CD4-positive, alpha-beta T cell treated with Interleukin-6 for 4 hours (primary cell): Measurements from ENCODE around the gene C3orf33.
"Not testable (repeated sequence)": the region's sequence is repeated elsewhere in the genome, so short reads cannot be mapped to it uniquely, and the experiment has no call there.

Experiments
- DNase-seq: peaks from one replicate; pipeline ENCODE4 v3.0.0-alpha.2; 2020; ENCODE audit warnings: mixed read lengths

C3orf33 gene, protein sequence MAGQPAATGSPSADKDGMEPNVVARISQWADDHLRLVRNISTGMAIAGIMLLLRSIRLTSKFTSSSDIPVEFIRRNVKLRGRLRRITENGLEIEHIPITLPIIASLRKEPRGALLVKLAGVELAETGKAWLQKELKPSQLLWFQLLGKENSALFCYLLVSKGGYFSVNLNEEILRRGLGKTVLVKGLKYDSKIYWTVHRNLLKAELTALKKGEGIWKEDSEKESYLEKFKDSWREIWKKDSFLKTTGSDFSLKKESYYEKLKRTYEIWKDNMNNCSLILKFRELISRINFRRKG

DNA sequence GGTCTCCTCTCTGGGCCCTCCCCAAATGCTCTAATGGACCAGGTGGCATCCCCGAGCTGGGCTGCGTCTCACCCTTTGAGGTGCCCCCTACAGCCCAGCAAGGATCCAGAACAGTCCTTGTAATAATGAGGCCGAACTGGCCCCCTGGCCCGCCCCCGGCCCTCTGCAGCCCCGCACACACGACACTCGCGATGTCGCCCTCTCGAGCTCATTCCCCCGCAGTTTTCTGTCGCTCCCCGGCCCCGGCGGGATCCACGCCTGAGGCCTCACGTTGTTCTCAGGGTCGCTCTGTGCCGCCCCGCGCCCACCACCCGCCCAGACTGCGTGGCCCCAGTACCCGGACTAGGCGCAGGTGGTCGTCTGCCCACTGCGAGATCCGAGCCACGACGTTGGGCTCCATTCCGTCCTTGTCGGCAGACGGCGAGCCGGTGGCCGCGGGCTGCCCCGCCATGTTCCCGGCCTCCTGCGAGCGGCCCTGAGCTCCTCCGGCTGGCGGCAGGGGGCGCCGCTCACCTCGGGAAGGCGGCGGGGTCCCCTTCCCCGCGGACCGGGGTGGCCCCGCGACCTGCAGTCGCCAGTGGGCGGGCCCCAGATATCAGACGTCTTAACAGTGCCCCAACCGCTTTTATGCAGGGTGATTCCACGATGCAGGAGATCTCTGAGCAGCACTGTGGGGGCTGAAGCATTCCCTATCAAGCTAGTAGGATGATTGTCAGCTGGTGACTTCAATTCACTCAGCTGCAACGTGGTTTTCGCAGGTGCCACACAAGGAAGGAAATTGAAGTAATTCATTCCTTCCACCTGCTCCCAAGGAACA is at the start of gene C3orf33:
TSS of gene C3orf33 (minus strand) at position 477 of the 817 bp plus-strand sequence. CDS start at position 451, 26 bp downstream.
- DNase-seq = peak; percentile 84

DNA sequence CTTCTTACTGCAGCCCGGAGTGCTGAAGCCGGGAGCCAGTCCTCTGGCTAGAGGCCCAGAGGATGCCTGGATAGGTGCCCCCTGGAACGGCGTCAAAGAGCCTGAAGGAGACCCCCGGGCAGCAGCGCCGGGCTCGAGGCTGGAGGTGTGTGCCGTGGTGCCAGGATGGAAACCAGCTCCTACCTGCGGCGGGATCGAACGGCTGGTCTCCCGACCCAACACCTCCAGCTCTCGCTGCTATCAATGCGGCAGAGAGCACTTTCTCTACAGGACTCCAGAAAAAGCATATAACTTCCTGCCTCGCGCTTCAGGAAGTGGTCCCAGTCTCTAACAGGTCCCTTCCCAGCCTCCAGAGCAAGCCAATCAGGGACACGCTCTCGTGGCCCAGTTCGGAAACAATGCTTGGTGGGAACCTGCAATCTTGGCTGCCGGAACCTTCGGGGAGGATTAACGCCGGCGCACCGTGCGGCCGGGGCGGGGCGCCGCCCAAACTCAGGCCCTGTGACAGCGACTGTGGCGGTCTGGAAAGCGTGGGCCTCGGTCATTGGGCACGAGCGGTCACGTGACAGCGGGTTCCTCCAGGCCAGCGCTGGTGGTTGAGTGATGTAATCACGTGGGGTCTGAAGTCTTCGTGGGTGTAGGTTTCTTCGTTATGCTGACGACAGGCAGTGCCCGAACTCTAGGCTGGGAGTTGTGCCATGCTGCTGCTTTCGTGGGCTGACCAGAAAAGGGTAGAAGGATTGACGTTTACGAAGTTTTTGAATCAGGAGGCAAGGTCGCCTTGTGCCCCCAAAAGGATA is 48.3 kb upstream of the C3orf33 start, which contains the start of gene SLC33A1:
TSS of gene SLC33A1 (minus strand) at position 287 of the 800 bp plus-strand sequence. CDS start 430 bp downstream, outside the sequence.
- DNase-seq = peak; percentile 98

DNA sequence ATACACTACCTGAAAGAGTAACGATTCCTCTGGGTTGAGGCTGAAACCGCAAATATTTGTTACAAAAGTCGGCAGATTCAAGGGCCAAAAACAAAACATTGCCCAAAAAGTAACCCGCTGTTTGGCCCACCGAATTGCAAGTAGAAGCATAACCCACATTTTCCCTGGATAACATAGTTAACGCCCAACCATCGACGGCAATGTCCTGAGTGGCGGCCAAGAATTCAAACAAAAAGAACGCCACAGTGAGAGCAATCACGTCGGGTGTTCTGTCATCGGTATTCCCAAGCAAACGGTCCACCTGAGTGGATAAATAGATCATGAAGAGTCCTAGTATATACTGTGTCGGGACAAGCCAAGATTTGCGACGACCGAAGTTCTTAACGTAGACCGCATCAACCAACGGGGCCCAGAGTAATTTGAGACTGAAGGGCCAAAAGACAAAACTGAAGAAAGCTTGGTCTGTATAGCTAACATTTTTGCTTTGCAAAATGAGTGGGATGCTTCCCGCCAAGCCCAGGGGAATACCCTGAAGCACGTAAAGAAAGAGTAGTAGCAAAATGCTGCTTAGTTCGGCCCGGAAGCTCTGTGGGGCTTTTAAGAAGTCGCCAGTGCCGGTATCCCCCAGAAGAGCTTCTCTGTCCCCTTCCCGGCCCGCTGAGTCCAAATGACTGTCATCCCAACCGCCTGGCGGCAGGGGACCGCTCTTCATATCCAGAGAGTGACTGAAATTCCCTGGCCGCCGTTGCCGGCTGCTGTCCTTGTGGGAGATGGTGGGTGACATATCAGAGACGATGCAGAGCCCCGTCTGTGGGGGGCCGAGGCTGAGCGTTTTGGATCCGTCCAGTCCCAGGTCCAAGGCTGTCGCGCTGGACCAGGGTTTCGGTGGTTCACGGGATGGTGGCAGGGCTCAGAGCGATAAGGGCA is 47.4 kb upstream of the C3orf33 start:
- peak; percentile 34 for DNase-seq

DNA sequence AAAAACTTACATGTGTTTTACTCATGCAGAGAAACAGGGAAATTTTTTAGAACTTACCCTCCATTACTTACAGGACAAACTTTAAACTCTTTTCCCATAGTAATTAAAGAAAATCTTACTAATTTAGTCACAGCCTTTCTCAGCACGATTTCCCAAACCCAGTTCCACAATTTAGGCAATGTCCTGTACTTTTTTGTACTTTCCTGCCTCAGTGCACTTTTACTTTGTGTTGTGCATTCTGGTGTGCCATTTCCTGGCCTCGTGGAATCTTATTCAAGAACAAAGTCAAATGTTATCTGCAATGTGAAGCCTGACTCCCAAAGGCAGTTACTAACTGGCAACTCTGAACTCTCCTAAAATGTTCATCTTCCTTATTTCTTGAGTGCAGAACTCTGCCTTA is 46.3 kb upstream of the C3orf33 start:
- no peak for DNase-seq

DNA sequence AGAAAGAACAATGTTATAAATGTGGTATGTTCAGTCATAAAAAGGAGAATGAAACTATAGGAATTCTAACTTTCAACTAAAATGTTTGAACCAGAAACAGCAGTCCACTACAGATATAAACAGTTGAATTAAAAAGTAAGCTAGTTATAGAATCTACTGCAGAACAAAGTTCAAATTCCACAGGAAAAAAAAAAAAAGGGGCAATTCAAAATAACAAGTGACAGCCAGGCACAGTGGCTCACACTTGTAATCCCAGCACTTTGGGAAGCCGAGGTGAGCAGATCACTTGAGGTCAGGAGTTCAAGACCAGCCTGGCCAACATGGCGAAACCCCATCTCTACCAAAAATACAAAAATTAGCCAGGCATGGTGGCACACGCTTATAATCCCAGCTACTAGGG is 43.3 kb upstream of the C3orf33 start:
- DNase-seq = not testable (repeated sequence)

DNA sequence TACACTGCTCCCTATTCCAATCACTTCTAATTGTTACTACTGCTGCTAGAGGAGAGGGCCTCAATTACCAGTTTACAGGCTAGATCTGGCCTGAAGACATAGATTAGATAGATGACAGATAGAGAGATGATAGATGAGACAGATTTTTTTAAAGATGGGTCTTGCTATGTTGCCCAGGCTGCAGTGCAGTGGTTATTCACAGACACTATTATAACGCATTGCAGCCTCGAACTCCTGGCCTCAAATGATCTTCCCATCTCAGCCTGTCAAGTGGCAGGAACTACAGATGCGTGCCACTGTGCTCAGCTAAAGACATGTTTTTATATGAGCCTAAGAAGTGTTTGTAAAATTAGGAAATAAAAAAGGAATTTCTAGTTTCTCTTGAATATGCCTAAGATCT is 41.9 kb upstream of the C3orf33 start:
- DNase-seq = no peak

DNA sequence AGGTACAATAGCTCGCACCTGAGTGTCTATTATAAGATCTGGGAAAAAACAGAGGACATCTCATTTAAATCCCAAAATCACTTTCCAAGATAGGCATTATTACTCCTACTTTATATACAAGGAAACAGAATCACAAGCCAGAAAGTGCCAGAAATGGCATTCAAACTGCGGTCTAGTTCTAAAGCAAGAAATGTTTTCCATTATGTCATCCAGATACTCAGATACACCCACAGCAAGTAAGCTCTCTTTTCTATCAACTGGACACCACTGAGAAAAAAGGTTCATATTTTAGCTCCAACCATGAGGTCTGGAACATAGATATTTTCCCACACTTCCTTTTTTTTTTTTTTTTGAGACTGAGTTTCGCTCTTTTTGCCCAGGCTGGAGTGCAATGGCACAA is 40.0 kb upstream of the C3orf33 start:
- DNase-seq = no peak

DNA sequence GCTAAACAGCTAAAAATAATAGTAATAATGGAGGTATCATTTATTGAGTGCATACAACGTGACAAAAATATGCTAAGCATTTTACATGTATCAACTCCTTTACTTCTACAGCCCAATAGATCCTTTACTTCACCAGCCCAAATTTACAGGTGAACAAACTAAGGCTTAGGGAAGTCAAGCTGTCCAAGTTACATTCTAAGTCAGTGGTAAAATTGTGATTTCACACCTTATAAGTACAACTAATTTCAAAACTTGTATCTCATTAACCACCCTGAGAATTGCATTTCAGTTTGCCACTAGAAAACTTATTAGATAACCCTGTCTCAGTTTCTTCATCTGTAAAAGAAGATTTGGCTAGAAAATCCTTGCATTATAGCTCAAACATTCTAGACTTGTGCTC is 37.5 kb upstream of the C3orf33 start:
- no peak for DNase-seq

DNA sequence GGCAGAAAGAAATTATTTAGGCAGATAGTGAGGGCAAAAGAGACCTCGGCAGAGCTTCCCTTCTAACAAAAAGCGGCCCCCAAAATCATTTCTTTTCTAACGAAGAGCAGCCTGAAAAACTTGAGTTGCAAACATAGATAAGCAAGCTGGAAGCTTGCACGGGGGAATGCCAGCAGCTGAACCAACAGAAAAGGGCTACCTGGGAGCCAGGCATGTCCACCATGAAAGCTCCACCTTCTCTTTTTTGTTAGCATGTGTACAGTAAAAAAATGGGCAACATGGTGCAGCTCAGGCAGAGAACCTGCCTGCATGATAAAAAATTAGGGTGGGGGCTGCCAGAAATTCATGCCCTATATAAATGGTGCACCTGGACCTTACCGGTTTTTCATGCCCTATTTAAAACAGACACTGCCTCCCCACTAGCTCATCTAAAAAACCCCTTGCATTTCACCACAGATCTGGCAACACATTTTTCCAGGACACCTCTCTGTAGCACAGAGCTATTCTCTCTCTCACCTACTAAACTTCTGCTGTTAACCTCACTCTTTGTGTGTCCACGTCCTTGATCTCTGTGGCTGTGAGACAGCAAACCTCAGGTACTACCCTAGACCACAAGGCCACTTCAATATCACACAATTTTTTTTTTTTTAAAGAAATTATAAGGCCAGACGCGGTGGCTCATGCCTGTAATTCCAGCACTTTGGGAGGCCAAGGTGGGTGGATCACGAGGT is 29.4 kb upstream of the C3orf33 start:
- no peak for DNase-seq

DNA sequence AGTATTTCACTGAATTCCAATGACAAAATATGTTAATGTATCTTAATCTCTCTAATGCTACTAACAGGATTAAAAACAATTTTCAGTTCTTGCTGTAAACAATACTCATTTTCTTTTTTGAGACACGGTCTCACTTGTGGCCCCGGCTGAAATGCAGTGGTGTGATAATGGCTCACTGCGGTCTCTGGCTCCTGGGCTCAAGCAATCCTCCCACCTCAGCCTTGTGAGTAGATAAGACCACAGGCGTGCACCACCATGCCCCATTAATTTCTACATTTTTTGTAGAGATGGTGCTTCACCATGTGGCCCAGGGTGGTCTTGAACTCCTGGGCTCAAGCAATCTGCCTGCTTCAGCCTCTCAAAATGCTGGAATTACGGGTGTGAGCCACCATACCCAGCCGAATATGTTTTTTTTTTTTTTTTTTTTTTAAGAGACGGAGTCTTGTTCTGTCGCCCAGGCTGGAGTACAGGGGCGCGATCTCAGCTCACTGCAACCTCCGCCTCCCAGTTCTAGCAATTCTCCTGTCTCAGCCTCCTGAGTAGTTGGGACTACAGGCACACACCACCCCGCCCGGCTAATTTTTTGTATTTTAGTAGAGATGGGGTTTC is 22.5 kb upstream of the C3orf33 start:
- DNase-seq = not testable (repeated sequence)

DNA sequence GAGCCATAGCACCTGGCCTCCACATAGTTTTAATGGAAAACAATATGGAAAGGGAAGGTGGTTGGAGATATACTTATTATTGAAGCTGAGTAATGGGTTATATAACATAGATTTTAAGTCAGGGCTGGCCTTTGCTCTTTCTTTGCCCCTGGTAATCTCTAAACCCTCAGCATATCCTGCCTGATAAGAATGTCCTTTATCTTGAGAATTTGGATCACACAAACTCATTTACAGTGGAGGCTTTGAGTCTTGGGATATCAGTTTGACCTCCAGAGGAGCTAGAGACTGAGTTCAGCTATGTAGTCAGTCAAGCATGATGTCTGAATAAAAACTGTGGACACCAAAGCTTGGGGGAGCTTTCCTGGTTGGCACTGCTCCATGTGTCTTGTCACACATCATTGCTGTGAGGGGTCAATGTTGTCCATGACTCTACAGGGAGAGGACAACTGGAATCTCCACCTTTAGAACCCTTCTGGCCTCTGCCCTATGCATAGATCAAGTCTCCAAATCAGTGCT is 9.0 kb upstream of the C3orf33 start:
- no peak for DNase-seq

DNA sequence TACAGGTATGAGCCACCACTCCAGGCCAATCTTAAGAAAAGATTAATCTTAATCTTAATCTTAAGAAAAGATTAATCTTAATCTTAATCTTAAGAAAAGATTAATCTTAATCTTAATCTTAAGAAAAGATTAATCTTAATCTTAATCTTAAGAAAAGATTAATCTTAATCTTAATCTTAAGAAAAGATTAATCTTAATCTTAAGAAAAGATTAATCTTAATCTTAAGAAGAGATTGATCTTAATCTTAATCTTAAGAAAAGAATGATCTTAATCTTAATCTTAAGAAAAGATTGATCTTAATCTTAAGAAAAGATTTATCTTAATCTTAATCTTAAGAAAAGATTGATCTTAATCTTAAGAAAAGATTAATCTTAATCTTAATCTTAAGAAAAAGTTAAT is 7.1 kb upstream of the C3orf33 start:
- DNase-seq = not testable (repeated sequence)

DNA sequence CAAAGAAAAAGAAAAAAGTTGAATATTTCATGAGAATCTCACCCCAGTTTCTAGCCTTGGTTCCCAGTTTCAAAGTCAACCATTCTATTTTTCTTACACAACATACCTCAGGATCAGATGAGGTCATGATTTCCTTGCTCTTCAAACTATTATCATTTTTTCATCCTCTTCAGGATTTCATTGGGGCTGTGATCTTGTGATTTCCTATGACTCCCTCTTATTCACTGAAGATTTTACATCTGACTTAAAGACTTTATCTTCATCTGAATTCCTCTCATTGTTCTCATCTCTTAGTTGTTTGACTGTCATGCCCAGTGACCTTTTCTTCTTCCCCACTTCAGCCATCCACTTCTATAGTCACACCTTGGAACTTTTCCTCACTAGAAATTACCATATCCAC is 3.1 kb upstream of the C3orf33 start:
- DNase-seq = no peak

DNA sequence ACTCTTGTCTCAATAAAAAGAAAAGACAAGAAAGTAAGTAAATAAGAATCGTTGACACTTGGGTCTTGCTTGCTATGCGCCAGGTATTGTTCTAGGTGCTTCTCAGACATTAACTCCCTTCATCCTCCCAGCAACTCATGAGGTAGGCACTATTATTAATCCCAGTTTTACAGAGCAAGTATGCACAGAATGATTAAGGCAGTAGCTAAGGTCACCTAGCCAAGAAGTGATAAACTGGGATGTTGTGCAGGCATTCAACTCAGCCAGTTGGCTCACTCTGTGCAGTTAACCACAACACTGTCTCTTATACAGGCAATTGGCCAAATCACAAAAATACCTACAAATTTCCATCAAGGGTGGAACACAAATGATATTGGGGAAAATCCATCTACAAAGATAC is 1.7 kb upstream of the C3orf33 start:
- DNase-seq = no peak

DNA sequence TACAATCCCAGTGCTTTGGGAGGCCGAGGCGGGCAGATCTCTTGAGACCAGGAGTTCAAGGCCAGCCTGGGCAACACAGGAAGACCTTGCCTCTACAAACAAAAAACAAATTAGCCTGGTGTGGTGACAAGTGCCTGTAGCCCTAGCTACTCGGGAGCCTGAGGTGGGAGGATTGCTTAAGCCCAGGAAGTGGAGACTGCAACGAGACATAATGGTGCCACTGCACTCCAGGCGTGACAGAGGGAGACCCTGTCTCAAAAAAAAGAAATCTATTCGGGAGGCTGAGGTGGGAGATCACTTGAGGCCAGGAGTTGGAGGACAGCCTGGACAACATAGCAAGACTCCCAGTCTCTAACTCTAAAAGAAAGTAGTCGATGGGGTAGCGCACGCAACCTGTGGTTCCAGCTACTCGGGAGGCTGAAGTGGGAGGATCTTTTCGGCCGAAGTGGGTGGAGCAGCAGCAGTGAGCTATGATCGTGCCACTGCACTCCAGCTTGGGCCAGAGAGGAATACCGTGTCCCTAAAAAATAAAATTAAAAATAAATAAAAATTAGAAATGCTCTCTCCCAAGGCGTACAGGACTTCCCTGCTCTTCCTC is 775 bp downstream of the C3orf33 start:
- peak; percentile 1 for DNase-seq

DNA sequence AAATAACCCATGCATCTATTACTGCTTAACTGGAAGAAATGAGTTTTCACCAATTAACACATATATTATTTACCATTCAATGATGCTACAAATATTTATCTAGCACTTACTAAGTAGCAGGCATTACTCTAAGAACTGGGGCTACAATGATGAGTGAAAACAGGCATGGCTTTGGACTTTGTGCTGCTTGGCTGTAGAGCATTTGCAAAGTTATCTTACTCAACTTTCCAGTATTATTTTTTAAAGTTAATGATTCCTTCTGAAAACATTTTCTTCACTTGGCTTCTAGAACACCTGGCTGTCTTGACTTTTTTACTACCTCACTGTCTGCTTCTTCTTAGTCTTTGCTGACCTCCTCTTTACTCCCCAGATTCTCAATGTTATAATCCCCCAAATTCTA is 1.8 kb downstream of the C3orf33 start:
- no peak for DNase-seq

DNA sequence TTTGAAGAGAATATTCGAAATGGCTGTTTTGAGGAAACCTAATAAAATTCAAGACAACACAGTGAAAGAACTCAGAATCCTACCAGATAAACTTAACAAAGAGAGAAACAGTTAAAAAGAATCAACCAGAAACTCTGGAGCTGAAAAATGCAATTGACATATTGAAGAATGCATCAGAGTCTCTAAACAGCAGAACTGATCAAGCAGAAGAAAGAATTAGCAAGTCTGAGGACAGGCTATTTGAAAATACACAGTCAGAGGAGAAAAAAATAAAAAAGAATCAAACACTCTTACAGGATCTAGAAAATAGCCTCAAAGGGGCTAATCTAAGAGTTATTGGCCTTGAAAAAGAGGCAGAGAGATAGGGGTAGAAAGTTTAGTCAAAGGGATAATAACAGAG is 13.5 kb downstream of the C3orf33 start:
- no peak for DNase-seq

DNA sequence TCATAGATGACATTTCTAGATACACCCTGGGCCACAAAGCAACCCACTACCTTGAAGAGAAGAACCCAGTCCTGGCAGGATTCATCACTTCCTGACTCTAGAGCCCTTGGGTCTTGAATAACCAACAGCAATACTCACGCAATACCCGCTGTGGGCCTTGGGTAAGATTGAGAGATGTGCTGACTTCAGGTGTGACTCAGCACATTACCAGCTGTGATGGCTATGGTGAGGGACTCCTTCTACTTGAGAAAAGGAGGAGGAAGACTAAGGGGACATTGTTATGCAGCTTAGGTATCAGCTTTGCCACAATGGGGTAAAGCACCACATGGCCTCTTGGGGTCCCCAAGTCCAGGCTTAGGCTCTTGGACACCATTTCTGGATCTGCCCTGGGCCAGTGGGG is 14.9 kb downstream of the C3orf33 start:
- no peak for DNase-seq

DNA sequence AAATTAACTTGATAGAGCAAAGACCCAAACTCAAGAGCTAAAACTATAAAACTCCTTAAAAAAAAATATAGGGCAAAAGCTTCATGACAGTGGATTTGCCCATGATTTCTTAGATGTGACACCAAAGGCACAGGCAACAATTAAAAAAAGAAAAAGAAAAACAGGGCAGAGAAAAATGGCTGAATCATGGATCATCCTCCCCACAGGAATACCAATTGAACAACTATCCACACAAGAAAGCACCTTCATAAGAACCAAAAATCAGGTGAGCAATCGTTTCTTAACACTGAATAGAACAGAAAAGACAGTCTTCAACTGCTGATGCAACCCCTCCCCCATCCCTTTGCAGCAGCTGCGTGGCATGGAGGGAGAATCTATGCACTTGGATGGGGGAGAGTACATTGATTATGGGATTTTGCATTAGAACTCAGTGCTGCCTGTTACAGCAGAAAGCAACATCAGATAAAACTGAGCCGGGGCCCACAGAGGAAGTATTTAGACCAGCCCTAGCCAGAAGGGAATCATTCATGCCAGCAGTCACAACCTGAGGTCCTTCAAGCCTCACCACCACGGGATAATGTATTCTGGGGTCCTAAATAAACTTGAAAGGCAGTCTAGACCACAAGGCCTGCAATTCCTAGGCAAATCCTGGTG is 15.7 kb downstream of the C3orf33 start:
- DNase-seq = no peak
